ENCODE results near the gene TSTD2. TPM values are rescaled to one million over a fixed set of nuclear protein-coding genes. Genes with fewer than 3 reads are reported as not detected.

The TSTD2 gene
- total and polyA plus RNA-seq, 11 donors: 10.5 to 32.9 (median 21.0) TPM

GRCh38 chr9:97666907-97667686 is 33.9 kb upstream of the TSTD2 start:
- H3K27ac ChIP-seq: no peak overlapping the region
- WGBS, 4 donors: 76 to 87% (median 76%) methylated on average over 5 of the region's 5 CpGs
- H3K36me3 ChIP-seq: peaks cover 0 to 100% (median 100%) of the 10 kb centered on the region in 9 donors
- H3K4me3 ChIP-seq: no peak overlapping the region
- ATAC-seq (peak in 1 of 4 donors; percentile 60), DNase-seq (no peak)
- no peaks in the 10 kb centered on the region for H3K9me3 ChIP-seq
- H3K4me1 ChIP-seq: peaks cover 0 to 11% (median 0%) of the 10 kb centered on the region in 12 donors
- no peaks in the 10 kb centered on the region for H3K27me3 ChIP-seq
- intact Hi-C loops (cut with DNase I): no loop called here
- TF ChIP-seq POLR2A (IDR thresholded peaks at IDR 0.05): no peak
- TF ChIP-seq CTCF (IDR thresholded peaks at IDR 0.05): no peak

- peaks cover 0 to 100% (median 100%) of the 10 kb centered on the region in 9 donors for H3K36me3 ChIP-seq
- no peak overlapping the region for H3K27ac ChIP-seq
- no peaks in the 10 kb centered on the region for H3K9me3 ChIP-seq
- H3K4me3 ChIP-seq: no peak overlapping the region
- WGBS, 4 donors: 84 to 97% (median 93%) methylated on average over 3 of the region's 3 CpGs
- no peaks in the 10 kb centered on the region for H3K27me3 ChIP-seq
- peaks cover 0 to 13% (median 0%) of the 10 kb centered on the region in 12 donors for H3K4me1 ChIP-seq
- TF ChIP-seq POLR2A (IDR thresholded peaks at IDR 0.05): no peak
- no peak for TF ChIP-seq CTCF (IDR thresholded peaks at IDR 0.05)
- intact Hi-C loops (cut with DNase I): no loop called here
- DNase-seq (no peak), ATAC-seq (no peak)
Observed at GRCh38 chr9:97665742-97666141, 32.6 kb upstream of the TSTD2 start.

GRCh38 chr9:97660847-97661246 is 27.7 kb upstream of the TSTD2 start:
- no peak for ATAC-seq

More at GRCh38 chr9:97660847-97661246, 27.7 kb upstream of the TSTD2 start:
- TF ChIP-seq POLR2A (IDR thresholded peaks at IDR 0.05) (no peak), CTCF (IDR thresholded peaks at IDR 0.05) (no peak)
- H3K27ac ChIP-seq: peak overlapping the region in 1 of 12 donors; percentile 53
- intact Hi-C loops (cut with DNase I): no loop called here
- H3K4me3 ChIP-seq: no peak overlapping the region
- no peaks in the 10 kb centered on the region for H3K9me3 ChIP-seq
- 82 to 93% (median 86%) methylated on average over 2 of the region's 2 CpGs for WGBS, 4 donors
- no peak for DNase-seq
- peaks cover 0 to 100% (median 99%) of the 10 kb centered on the region in 9 donors for H3K36me3 ChIP-seq
- H3K27me3 ChIP-seq: no peaks in the 10 kb centered on the region
- H3K4me1 ChIP-seq: peaks cover 0 to 16% (median 0%) of the 10 kb centered on the region in 12 donors
